ENCODE measurements around the gene NTM.
"Not testable (repeated sequence)": the region's sequence is repeated elsewhere in the genome, so short reads cannot be mapped to it uniquely, and the experiment has no call there.

Gene NTM

DNA sequence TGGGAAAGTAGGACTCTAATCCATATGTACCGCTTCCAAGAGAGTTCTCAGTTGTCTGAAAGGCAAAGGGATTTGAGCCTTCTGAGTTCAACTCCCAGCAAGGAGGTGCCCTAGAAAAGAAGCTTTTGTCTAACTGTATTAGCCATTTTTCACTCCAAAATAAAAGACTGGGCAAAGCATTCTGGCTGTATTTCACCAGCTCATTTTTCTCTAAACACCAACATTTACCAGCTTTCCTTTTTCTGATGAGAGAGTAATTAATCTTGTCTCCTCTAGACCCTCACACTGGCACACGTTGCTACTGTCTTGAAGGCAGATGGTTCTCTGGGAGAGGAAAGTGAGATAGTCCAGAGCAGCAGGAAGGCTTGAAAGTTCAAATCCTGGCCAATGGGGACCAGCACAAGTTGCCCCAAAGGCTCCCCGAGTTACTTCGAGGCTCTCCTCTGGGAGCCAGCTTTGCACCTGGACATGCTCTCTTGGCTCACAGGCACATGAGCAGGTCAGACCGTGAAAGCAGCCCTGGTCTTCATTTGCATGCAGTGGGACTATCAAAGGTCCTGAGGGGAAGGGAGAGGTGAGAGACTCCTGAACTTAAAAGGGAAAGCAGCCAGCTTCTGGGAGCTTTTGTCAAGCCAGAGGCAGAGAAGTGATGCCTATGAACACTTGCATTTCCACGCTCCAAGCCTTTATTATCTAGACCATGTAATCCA, 100.0 kb downstream of the NTM start:
- H3K27me3 Mint-ChIP-seq, result peaks cover 4% of the 10 kb centered on the region
- intact Hi-C loops (cut with micrococcal nuclease), result no loop called here
- no peaks in the 10 kb centered on the region for H3K4me1 Mint-ChIP-seq (ENCODE audit: low read depth)
- no peaks in the 10 kb centered on the region for H3K36me3 Mint-ChIP-seq (ENCODE audit: low read depth)
- no peak overlapping the region for H3K27ac Mint-ChIP-seq
- H3K9me3 Mint-ChIP-seq, result peaks cover 6% of the 10 kb centered on the region
- H3K4me3 Mint-ChIP-seq, result no peak overlapping the region

GRCh38 chr11:131471976-131472375, 101.6 kb downstream of the NTM start:
- Mint-ChIP-seq H3K27ac (no peak overlapping the region), H3K36me3 (ENCODE audit: low read depth) (no peaks in the 10 kb centered on the region), H3K27me3 (no peaks in the 10 kb centered on the region), H3K9me3 (peaks cover 6% of the 10 kb centered on the region), H3K4me3 (no peak overlapping the region), H3K4me1 (ENCODE audit: low read depth) (no peaks in the 10 kb centered on the region)
- intact Hi-C loops (cut with micrococcal nuclease), result no loop called here

GRCh38 chr11:131474947-131475346, 104.5 kb downstream of the NTM start:
- no peaks in the 10 kb centered on the region for H3K27me3 Mint-ChIP-seq
- H3K4me1 Mint-ChIP-seq (ENCODE audit: low read depth), result no peaks in the 10 kb centered on the region
- intact Hi-C loops (cut with micrococcal nuclease), result no loop called here
- no peak overlapping the region for H3K4me3 Mint-ChIP-seq
- H3K36me3 Mint-ChIP-seq (ENCODE audit: low read depth), result no peaks in the 10 kb centered on the region
- peaks cover 6% of the 10 kb centered on the region for H3K9me3 Mint-ChIP-seq
- H3K27ac Mint-ChIP-seq, result no peak overlapping the region

DNA sequence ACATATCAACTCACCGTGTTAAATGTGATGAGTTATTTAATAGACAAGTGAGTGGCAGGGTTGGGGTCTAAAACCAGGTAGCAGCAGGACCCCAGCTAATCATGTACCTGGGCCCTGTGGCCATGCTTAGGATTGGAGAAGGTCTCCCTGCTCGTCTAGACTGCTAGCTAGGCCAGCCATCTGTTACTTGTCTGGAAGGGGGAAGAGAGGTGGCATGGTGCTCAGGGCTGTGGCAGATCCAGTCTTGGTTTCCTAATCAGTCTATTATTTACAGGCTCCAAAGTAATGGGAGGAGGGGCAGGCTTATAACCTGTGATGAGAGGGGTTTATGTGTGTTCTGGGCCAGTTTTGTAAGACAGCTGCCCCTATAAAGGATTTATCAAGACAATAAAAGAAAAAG, 105.9 kb downstream of the NTM start:
- Mint-ChIP-seq H3K4me3 (no peak overlapping the region), H3K4me1 (ENCODE audit: low read depth) (no peaks in the 10 kb centered on the region), H3K36me3 (ENCODE audit: low read depth) (no peaks in the 10 kb centered on the region), H3K9me3 (peaks cover 6% of the 10 kb centered on the region), H3K27ac (no peak overlapping the region), H3K27me3 (no peaks in the 10 kb centered on the region)
- intact Hi-C loops (cut with micrococcal nuclease), result no loop called here

DNA sequence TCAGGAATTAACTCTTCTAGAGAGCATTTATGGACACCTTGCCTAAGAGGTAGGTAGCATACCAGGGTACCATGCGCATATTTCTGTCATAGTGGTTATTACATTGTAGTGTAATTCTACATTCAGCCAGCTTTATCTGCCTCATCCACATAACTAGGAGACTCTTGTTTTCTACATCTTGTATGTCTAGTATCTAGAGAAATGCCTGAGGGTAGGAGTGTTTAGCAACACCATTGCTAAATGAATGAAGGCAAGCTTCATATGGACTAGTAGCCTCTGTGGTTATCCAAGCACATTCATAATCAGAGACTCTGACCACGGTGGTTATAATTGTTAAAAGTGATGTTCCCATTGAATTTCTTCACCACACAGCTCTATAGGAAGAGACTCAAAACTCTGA, 107.9 kb downstream of the NTM start:
- Mint-ChIP-seq H3K9me3 (peaks cover 6% of the 10 kb centered on the region), H3K27ac (no peak overlapping the region), H3K36me3 (ENCODE audit: low read depth) (no peaks in the 10 kb centered on the region), H3K4me3 (no peak overlapping the region), H3K27me3 (no peaks in the 10 kb centered on the region), H3K4me1 (ENCODE audit: low read depth) (no peaks in the 10 kb centered on the region)
- intact Hi-C loops (cut with micrococcal nuclease), result no loop called here

DNA sequence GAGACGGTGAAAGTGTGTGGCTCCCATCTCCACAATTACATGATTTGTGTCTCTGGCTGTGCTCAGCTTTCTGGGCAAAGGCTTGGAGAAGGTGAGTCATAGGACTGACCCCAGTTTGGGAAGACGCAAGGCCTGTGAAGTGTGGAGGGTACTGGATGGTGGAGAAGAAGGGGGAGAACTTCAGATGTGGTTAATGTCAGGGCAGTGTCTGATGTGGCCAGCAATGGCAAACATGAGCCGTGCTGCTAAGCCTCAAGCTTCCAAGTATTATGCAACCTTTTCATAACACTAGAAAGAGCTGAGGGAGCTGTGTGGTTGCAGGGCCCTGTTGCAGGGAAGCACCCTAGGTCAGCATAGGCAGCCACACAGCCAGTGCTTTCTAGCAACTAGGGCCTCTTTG, 110.9 kb downstream of the NTM start:
- no peaks in the 10 kb centered on the region for H3K36me3 Mint-ChIP-seq (ENCODE audit: low read depth)
- H3K4me3 Mint-ChIP-seq, result no peak overlapping the region
- intact Hi-C loops (cut with micrococcal nuclease), result no loop called here
- H3K27ac Mint-ChIP-seq, result no peak overlapping the region
- H3K4me1 Mint-ChIP-seq (ENCODE audit: low read depth), result no peaks in the 10 kb centered on the region
- no peaks in the 10 kb centered on the region for H3K27me3 Mint-ChIP-seq
- H3K9me3 Mint-ChIP-seq, result no peaks in the 10 kb centered on the region

- Mint-ChIP-seq H3K36me3 (ENCODE audit: low read depth) (no peaks in the 10 kb centered on the region), H3K4me3 (no peak overlapping the region), H3K4me1 (ENCODE audit: low read depth) (no peaks in the 10 kb centered on the region), H3K27me3 (no peaks in the 10 kb centered on the region), H3K9me3 (no peaks in the 10 kb centered on the region), H3K27ac (no peak overlapping the region)
- intact Hi-C loops (cut with micrococcal nuclease), result no loop called here
Measured at GRCh38 chr11:131481971-131482370, 111.6 kb downstream of the NTM start.

GRCh38 chr11:131483453-131483852, 113.0 kb downstream of the NTM start:
- Mint-ChIP-seq H3K36me3 (ENCODE audit: low read depth) (no peaks in the 10 kb centered on the region), H3K27ac (no peak overlapping the region), H3K9me3 (no peaks in the 10 kb centered on the region), H3K4me3 (no peak overlapping the region), H3K4me1 (ENCODE audit: low read depth) (no peaks in the 10 kb centered on the region), H3K27me3 (no peaks in the 10 kb centered on the region)
- intact Hi-C loops (cut with micrococcal nuclease), result no loop called here

DNA sequence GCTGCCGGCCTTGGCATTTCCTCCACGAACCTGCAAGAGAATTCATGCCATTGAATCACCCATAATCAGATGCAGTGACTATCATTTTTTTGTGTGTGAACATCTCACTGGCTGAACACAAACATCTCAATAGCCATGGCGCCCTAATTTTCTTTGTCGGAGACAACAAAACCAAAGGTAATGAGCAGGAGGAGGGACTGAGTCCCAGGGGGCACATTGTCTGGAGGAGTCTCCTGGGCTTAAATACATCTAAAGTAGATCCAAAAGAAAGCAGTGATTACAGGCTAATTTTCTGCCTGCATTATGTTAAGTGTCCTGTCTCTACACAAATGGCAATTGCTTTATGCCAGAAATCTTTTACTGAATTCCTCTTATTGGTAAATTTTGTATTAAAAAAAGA, 113.5 kb downstream of the NTM start:
- Mint-ChIP-seq H3K9me3 (no peaks in the 10 kb centered on the region), H3K4me1 (ENCODE audit: low read depth) (no peaks in the 10 kb centered on the region), H3K36me3 (ENCODE audit: low read depth) (no peaks in the 10 kb centered on the region), H3K27me3 (no peaks in the 10 kb centered on the region), H3K4me3 (no peak overlapping the region), H3K27ac (no peak overlapping the region)
- intact Hi-C loops (cut with micrococcal nuclease), result no loop called here

GRCh38 chr11:131486100-131486499, 115.7 kb downstream of the NTM start:
- no peak overlapping the region for H3K4me3 Mint-ChIP-seq
- no peaks in the 10 kb centered on the region for H3K27me3 Mint-ChIP-seq
- H3K27ac Mint-ChIP-seq, result no peak overlapping the region
- intact Hi-C loops (cut with micrococcal nuclease), result no loop called here
- no peaks in the 10 kb centered on the region for H3K4me1 Mint-ChIP-seq (ENCODE audit: low read depth)
- no peaks in the 10 kb centered on the region for H3K36me3 Mint-ChIP-seq (ENCODE audit: low read depth)
- H3K9me3 Mint-ChIP-seq, result no peaks in the 10 kb centered on the region

DNA sequence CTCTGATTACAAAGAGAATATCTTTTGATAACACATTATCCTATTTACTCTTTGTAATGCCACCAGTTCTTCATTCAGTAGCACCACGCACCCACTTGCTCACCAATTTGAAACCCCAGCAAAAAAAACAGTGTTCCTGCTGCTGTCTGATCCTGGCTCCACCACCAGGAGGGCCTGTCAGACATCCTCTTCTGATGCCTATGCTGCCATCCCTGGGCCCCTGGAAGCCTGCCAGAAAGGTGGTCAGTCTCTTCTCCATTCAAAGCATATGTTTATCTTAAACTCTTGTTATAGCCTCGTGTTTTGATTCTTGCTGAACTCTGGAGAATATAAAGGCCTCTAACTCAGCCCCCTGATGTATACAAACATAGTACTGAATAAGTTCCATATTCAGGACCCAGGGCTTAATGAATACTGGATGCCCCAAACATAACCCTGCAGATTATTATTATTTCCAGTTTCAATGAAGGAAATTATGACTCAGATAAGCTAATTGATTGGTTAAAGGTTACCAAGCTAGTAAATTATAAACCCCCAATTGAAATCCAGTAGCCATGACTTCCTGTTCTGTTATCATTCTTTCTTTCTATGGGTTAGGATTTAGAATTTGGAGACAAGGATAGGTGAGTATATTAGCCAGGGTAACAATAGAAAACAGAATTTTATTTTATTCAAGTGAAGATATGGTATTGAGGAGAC, 116.7 kb downstream of the NTM start:
- Mint-ChIP-seq H3K4me3 (no peak overlapping the region), H3K27me3 (no peaks in the 10 kb centered on the region), H3K36me3 (ENCODE audit: low read depth) (no peaks in the 10 kb centered on the region), H3K4me1 (ENCODE audit: low read depth) (no peaks in the 10 kb centered on the region), H3K9me3 (no peaks in the 10 kb centered on the region), H3K27ac (no peak overlapping the region)
- intact Hi-C loops (cut with micrococcal nuclease), result no loop called here

- H3K9me3 Mint-ChIP-seq, result no peaks in the 10 kb centered on the region
- no peak overlapping the region for H3K27ac Mint-ChIP-seq
- intact Hi-C loops (cut with micrococcal nuclease), result no loop called here
- H3K4me1 Mint-ChIP-seq (ENCODE audit: low read depth), result no peaks in the 10 kb centered on the region
- H3K27me3 Mint-ChIP-seq, result no peaks in the 10 kb centered on the region
- no peak overlapping the region for H3K4me3 Mint-ChIP-seq
- no peaks in the 10 kb centered on the region for H3K36me3 Mint-ChIP-seq (ENCODE audit: low read depth)
Measured at GRCh38 chr11:131488238-131488637, 117.8 kb downstream of the NTM start.

DNA sequence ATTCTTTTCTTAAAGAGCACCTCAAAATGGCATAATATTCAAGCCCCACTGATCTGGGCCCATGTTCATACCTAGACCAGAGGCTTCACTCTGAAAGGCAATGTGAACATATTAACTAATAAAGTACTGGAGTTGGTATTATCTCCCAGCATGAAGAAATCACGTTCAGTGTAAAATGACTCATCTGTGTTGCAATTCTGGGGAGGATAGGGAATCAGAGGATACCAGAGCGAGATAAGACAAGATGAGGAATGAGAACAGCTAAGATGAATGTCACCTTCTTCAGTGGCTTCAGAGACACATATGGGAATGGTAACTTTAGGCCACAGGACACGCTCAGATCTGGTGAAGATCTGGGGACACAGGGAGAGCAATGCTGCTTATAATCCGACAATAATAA, 121.1 kb downstream of the NTM start:
- Mint-ChIP-seq H3K4me3 (no peak overlapping the region), H3K27me3 (no peaks in the 10 kb centered on the region), H3K36me3 (ENCODE audit: low read depth) (no peaks in the 10 kb centered on the region), H3K27ac (no peak overlapping the region), H3K4me1 (ENCODE audit: low read depth) (no peaks in the 10 kb centered on the region), H3K9me3 (no peaks in the 10 kb centered on the region)
- intact Hi-C loops (cut with micrococcal nuclease), result no loop called here

GRCh38 chr11:131495423-131495822, 125.0 kb downstream of the NTM start:
- Mint-ChIP-seq H3K27ac (no peak overlapping the region), H3K4me1 (ENCODE audit: low read depth) (no peaks in the 10 kb centered on the region), H3K36me3 (ENCODE audit: low read depth) (no peaks in the 10 kb centered on the region), H3K4me3 (no peak overlapping the region), H3K27me3 (no peaks in the 10 kb centered on the region), H3K9me3 (no peaks in the 10 kb centered on the region)
- intact Hi-C loops (cut with micrococcal nuclease), result no loop called here

DNA sequence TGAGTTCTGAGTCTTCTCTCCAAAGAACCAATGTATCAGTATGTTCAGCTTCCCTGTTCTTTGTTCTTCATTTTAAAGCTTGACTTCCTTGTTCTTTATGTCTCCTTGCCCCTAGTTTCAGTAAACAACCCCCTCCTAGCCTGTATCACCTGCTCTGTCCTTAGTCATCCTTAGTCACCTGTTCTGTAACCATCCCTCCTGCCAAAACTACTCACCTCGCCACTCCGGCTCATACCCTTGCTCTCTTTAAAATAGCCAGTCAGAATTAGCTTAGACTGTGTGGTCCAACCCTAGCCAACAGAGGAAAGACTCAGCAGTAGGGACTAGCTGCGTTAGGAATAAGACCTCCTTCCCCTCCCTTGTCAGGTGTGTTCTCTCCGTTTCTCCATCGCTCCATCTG, 127.3 kb downstream of the NTM start:
- intact Hi-C loops (cut with micrococcal nuclease); H3K27me3 Mint-ChIP-seq; H3K4me3 Mint-ChIP-seq; H3K4me1 Mint-ChIP-seq (ENCODE audit: low read depth); H3K27ac Mint-ChIP-seq; H3K9me3 Mint-ChIP-seq; H3K36me3 Mint-ChIP-seq (ENCODE audit: low read depth): not testable (repeated sequence)
